H54 (cell line): ENCODE measurements around the gene KMT2C.
"Not testable (repeated sequence)": the region's sequence is repeated elsewhere in the genome, so short reads cannot be mapped to it uniquely, and the experiment has no call there.

Experiments
- DNase-seq: peaks from one replicate; pipeline ENCODE4 v3.0.0; 2011; ENCODE audit warnings: low spot score, mixed read lengths; ENCODE audit not compliant: insufficient read length
- FAIRE-seq: peaks from 3 replicates; lab custom pipeline; 2011; peaks lifted over from hg19 to GRCh38; lab: Jason Lieb, UNC
- POLR2A ChIP-seq: IDR thresholded peaks from 2 replicates; pipeline ENCODE4 v1.6.1; 2011; ENCODE audit warnings: low read depth, mild to moderate bottlenecking, low read length

The KMT2C gene

GRCh38 chr7:152365982-152366603 is 69.7 kb downstream of the KMT2C start:
- no peak for TF ChIP-seq POLR2A
- FAIRE-seq (no peak), DNase-seq (no peak)

- DNase-seq (no peak), FAIRE-seq (no peak)
- no peak for TF ChIP-seq POLR2A
Observed at GRCh38 chr7:152363798-152364197, 72.0 kb downstream of the KMT2C start.

- TF ChIP-seq POLR2A = no peak
- peak; percentile 20 for FAIRE-seq
- DNase-seq = no peak
Observed at GRCh38 chr7:152362128-152362926, 73.5 kb downstream of the KMT2C start.

GRCh38 chr7:152355474-152356057 is 80.2 kb downstream of the KMT2C start:
- no peak for FAIRE-seq
- TF ChIP-seq POLR2A = no peak
- no peak for DNase-seq

- FAIRE-seq = peak; percentile 23
- TF ChIP-seq POLR2A = no peak
Observed at GRCh38 chr7:152354061-152354460, 81.7 kb downstream of the KMT2C start.

GRCh38 chr7:152353281-152353680 is 82.5 kb downstream of the KMT2C start:
- DNase-seq, FAIRE-seq: not testable (repeated sequence)

More at GRCh38 chr7:152354061-152354460, 81.7 kb downstream of the KMT2C start:
- DNase-seq = no peak

- not testable (repeated sequence) for FAIRE-seq, DNase-seq
Observed at GRCh38 chr7:152351747-152352146, 84.1 kb downstream of the KMT2C start.

GRCh38 chr7:152351168-152351567 is 84.6 kb downstream of the KMT2C start:
- DNase-seq (no peak), FAIRE-seq (no peak)
- no peak for TF ChIP-seq POLR2A

- no peak for DNase-seq
- no peak for FAIRE-seq
- TF ChIP-seq POLR2A = no peak
Observed at GRCh38 chr7:152347888-152348287, 87.9 kb downstream of the KMT2C start.

- peak; percentile 6 for FAIRE-seq
- no peak for TF ChIP-seq POLR2A
Observed at GRCh38 chr7:152344253-152344652, 91.5 kb downstream of the KMT2C start.

GRCh38 chr7:152342796-152343195 is 93.0 kb downstream of the KMT2C start:
- no peak for DNase-seq
- TF ChIP-seq POLR2A = no peak
- no peak for FAIRE-seq

More at GRCh38 chr7:152344253-152344652, 91.5 kb downstream of the KMT2C start:
- no peak for DNase-seq

- FAIRE-seq (no peak), DNase-seq (no peak)
- TF ChIP-seq POLR2A = no peak
Observed at GRCh38 chr7:152341914-152342236, 93.9 kb downstream of the KMT2C start.

- FAIRE-seq (peak; percentile 95), DNase-seq (peak; percentile 33)
- TF ChIP-seq POLR2A = no peak
Observed at GRCh38 chr7:152341039-152341913, 94.5 kb downstream of the KMT2C start.

- TF ChIP-seq POLR2A = no peak
- FAIRE-seq (no peak), DNase-seq (no peak)
Observed at GRCh38 chr7:152340161-152340560, 95.6 kb downstream of the KMT2C start.
